C4-2B (cell line): ENCODE measurements around the gene SULT1C3.

Source experiments
- CTCF ChIP-seq: fragments of 450-650 bp; conservative IDR thresholded peaks from 2 replicates; pipeline ENCODE4 v1.5.1; 2017; ENCODE audit warnings: mild to moderate bottlenecking
- ZFX ChIP-seq: fragments of 450-650 bp; IDR thresholded peaks from 2 replicates; pipeline ENCODE4 v1.6.1; 2017

- no peak for TF ChIP-seq CTCF
- no peak for TF ChIP-seq ZFX
Measured at GRCh38 chr2:108222261-108222660, 17.5 kb upstream of the SULT1C3 start.
